ENCODE results near the gene LOX.

Gene LOX

GRCh38 chr5:122019919-122020590 is 58.0 kb downstream of the LOX start:
- 92 to 100% methylated on average over 2 to 3 of the region's 7 CpGs for WGBS, 2 experiments (ENCODE audit: insufficient coverage in 2 of 2)
- no peaks in the 10 kb centered on the region for H3K9me3 ChIP-seq (ENCODE audit: control insufficient read depth, low read length)
- H3K4me3 ChIP-seq (ENCODE audit: extremely low read depth, insufficient read depth, low read length, poor library complexity, severe bottlenecking), result no peak overlapping the region
- H3K27ac ChIP-seq (ENCODE audit: low read depth, low read length, severe bottlenecking), result no peak overlapping the region
- H3K36me3 ChIP-seq (ENCODE audit: control insufficient read depth, insufficient read depth, low read length), result peaks cover 25% of the 10 kb centered on the region
- no peaks in the 10 kb centered on the region for H3K4me1 ChIP-seq (ENCODE audit: control insufficient read depth, insufficient read depth, low read length, poor library complexity, severe bottlenecking)

DNA sequence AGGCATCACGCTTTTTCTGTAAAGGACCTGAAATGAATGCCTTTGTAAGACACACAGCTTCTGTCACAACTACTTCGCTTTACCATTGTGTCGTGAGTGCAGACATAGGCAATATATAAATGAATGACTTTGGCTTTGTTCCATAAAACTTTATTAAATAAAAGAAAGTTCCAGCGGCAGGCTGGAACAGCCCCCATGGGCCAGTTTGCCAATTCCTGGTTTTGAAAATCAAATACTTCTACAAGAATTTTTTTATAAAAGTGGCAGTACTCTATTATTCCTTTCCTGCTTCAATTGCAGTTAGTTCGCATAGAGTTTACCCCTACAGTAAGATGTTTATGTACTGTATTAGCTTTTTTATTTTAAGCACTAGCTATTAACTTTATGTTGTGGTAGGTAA is 62.6 kb downstream of the LOX start:
- Histone ChIP-seq H3K9me3 (ENCODE audit: control insufficient read depth, low read length) (no peaks in the 10 kb centered on the region), H3K4me1 (ENCODE audit: control insufficient read depth, insufficient read depth, low read length, poor library complexity, severe bottlenecking) (no peaks in the 10 kb centered on the region), H3K27ac (ENCODE audit: low read depth, low read length, severe bottlenecking) (no peak overlapping the region), H3K36me3 (ENCODE audit: control insufficient read depth, insufficient read depth, low read length) (peaks cover 6% of the 10 kb centered on the region), H3K4me3 (ENCODE audit: extremely low read depth, insufficient read depth, low read length, poor library complexity, severe bottlenecking) (no peak overlapping the region)
- WGBS, 2 experiments (ENCODE audit: insufficient coverage in 2 of 2), result 86% methylated on average over 1 of the region's 5 CpGs; no CpG with 5 or more reads in 1 of the 2 experiments

DNA sequence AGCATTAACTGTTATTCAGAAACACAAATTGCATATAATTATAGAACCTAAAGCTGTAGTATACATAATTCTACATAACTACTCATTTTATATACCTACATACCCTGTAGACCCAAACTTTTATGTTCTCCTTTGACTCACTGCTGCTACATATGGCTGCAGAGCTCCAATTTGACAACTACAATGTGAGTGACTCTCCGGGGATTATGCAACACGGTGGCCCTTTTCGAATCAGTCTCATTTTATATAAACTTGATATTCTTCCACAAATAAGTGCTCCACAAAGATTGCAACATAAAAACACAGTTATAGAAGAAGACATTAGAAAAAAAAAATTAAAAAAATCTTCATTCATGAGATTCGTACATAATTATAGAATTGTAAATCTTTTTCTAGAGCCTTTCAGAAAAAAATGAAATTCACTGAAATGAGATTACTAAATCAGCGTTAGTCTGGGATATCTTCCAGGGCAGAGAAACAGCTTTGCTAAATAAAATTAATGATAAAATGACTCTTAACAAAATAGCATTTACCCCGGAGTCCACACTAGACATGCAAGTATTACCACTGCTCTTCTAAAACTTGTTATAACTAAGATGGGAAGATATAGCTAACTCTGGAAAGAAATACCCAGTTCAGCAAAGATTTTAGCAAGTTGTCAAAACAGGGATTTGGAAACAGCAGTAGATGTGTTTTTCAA is 63.7 kb downstream of the LOX start:
- Histone ChIP-seq H3K9me3 (ENCODE audit: control insufficient read depth, low read length) (no peaks in the 10 kb centered on the region), H3K4me3 (ENCODE audit: extremely low read depth, insufficient read depth, low read length, poor library complexity, severe bottlenecking) (no peak overlapping the region), H3K4me1 (ENCODE audit: control insufficient read depth, insufficient read depth, low read length, poor library complexity, severe bottlenecking) (no peaks in the 10 kb centered on the region), H3K27ac (ENCODE audit: low read depth, low read length, severe bottlenecking) (no peak overlapping the region), H3K36me3 (ENCODE audit: control insufficient read depth, insufficient read depth, low read length) (no peaks in the 10 kb centered on the region)
- WGBS, 2 experiments (ENCODE audit: insufficient coverage in 2 of 2), result 84% methylated on average over 3 of the region's 6 CpGs; no CpG with 5 or more reads in 1 of the 2 experiments

Data from mesodermal cell (in vitro differentiated cells).